GM19351 (cell line): ENCODE data around the gene XAGE1A.
"Not testable (repeated sequence)": the region's sequence is repeated elsewhere in the genome, so short reads cannot be mapped to it uniquely, and the experiment has no call there.

ENCODE experiments used
- ATAC-seq: cut with Tn5 transposase; IDR thresholded peaks from one replicate; pipeline ENCODE4 v1.9.1; 2021; ENCODE audit warnings: mild to moderate bottlenecking, moderate library complexity; ENCODE audit not compliant: unreplicated experiment

XAGE1A gene, protein sequence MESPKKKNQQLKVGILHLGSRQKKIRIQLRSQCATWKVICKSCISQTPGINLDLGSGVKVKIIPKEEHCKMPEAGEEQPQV

DNA sequence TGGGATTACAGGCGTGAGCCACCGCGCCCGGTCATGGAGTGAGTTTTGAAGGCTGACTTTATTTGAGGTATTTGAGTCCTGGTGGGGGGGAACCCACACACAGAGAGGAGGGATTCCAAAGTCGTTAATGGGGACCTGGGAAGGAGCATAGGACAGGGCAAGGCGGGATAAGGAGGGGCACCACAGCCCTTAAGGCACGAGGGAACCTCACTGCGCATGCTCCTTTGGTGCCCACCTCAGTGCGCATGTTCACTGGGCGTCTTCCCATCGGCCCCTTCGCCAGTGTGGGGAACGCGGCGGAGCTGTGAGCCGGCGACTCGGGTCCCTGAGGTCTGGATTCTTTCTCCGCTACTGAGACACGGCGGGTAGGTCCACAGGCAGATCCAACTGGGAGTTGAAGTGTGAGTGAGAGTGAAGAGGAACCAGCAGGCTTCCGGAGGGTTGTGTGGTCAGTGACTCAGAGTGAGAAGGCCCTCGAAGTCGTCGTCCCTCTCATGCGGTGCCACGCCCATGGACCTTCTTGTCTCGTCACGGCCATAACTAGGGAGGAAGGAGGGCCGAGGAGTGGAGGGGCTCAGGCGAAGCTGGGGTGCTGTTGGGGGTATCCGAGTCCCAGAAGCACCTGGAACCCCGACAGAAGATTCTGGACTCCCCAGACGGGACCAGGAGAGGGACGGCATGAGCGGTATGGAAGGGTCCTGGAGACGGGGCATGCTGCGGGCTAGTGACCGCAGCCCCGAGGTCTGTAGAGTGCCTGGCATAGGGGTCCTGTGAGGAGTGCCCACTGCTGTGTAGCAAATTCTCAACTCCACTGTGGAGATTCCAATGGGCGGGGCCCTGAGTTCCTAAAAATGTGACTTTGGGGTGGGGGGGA is at the start of gene XAGE1A:
Gene XAGE1A (plus strand): TSS at position 264 of the 874 bp plus-strand sequence. CDS start 1,554 bp downstream, outside the sequence.
- ATAC-seq, result not testable (repeated sequence)

DNA sequence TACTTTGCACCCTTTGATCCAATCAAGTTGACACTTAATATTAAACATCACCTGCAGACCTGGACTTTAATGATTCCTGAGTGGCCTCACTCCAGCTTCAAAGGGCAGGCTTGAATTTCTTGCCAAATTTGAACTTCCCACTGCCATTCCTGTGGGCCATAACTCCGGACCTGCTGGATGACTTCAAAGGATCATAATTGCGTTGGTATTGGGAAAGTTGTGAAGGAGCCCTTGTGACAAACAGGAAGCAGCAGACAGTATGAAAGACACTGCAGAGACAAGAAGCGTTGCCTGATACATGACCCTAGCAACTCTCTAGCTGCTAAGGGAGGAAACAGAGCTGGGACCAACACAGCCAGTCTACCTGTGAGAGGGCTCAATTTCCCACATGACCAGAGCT is 43.6 kb upstream of the XAGE1A start:
- not testable (repeated sequence) for ATAC-seq

DNA sequence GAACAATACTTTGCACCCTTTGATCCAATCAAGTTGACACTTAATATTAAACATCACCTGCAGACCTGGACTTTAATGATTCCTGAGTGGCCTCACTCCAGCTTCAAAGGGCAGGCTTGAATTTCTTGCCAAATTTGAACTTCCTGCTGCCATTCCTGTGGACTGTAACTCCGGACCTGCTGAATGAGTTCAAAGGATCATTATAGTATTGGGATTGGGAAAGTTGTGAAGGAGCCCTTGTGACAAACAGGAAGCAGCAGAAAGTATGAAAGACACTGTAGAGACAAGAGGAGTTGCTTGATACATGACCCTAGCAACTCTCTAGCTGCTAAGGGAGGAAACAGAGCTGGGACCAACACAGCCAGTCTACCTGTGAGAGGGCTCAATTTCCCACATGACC is 24.3 kb upstream of the XAGE1A start:
- not testable (repeated sequence) for ATAC-seq

DNA sequence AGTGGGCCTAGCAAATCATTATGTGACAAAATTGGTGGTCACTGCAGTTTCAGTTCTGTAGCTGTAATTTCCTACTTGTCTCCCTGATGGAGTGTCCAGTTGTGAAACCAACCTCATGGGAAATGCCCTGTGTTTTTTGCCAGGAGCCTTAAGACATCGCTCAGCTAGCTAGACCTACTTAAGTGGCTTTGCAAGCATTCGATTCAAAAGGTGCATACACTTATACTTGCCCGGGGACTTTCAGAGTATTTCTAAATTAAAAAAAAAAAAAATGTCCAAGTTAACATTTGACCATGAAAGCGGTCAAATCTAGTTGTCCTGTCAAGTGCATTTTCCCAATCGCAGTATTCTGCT is 788 bp downstream of the XAGE1A start:
- ATAC-seq, result not testable (repeated sequence)

DNA sequence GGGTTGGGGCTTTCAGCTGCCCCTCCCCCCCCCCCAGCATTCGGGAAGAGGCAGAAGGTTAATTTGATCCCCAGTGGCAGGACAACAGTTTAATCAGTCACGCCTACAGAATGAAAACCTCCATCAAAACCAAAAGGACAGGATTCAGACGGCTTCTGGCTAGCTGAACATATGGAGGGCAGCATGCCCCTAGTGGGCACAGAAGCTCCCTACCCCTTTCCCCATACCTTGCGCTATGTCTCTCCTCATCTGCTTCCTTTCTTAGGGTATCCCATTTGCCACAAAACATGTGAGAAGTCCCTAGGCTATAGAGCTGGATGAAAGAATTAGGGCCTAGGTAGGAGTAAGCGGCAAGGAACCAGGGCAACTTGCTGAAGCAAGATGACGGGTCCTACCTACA is 5.8 kb downstream of the XAGE1A start:
- not testable (repeated sequence) for ATAC-seq

DNA sequence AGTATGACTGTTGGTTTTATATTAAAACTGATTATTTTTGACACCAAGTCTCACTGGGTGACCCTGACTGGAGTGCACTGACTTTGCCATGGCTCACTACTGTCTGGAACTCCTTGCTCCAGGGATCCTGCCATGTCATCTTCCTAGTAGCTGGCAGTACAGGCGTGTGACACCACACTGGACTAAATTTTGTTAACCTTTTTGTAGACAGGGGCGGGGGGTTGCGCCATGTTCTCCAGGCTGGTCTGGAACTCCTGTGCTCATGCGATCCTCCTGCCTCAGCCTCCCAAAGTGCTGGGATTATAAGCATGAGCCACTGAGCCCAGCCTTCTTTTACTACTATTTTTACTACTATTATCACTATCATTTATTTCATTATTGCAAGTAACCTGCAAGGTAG is 8.9 kb downstream of the XAGE1A start:
- no peak for ATAC-seq

DNA sequence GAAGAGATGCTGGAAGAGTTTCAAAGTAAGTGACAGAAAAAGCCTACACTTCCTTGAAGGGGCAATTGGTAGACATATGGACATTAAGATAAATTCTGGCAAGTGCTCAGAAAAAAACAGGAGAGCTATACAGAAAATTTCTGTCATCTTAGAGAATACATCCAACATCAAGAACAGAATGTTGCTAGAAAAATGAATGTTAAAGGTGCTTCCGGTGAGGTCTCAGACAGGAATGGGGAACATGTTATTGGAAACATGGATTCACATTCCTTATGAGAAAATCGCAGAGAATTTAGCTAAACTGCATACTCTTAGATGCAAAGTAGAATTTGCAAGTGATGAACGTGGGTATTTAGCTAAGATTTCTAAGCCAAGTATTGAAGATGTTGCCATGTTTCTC is 11.7 kb downstream of the XAGE1A start:
- no peak for ATAC-seq

DNA sequence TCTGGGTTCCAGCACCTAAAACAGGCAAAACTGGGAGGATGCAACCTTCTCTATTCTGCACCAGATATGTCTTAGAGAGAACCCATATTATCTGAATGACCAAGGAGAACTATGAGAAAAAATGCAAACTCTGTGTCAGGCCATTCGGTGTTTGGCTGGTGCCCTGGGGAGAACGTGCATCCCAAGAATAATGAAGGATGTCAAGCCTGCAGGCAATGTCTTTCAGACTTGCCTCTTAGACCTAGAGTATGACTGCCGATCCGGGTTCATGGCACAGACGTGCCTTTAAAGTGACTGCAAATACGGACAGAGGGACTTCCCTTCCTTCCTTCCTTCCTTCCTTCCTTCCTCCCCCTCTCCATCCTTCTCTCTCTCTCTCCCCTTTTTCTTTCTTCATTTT is 14.3 kb downstream of the XAGE1A start:
- no peak for ATAC-seq

DNA sequence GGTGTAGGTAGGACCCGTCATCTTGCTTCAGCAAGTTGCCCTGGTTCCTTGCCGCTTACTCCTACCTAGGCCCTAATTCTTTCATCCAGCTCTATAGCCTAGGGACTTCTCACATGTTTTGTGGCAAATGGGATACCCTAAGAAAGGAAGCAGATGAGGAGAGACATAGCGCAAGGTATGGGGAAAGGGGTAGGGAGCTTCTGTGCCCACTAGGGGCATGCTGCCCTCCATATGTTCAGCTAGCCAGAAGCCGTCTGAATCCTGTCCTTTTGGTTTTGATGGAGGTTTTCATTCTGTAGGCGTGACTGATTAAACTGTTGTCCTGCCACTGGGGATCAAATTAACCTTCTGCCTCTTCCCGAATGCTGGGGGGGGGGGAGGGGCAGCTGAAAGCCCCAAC is 15.5 kb downstream of the XAGE1A start:
- not testable (repeated sequence) for ATAC-seq

DNA sequence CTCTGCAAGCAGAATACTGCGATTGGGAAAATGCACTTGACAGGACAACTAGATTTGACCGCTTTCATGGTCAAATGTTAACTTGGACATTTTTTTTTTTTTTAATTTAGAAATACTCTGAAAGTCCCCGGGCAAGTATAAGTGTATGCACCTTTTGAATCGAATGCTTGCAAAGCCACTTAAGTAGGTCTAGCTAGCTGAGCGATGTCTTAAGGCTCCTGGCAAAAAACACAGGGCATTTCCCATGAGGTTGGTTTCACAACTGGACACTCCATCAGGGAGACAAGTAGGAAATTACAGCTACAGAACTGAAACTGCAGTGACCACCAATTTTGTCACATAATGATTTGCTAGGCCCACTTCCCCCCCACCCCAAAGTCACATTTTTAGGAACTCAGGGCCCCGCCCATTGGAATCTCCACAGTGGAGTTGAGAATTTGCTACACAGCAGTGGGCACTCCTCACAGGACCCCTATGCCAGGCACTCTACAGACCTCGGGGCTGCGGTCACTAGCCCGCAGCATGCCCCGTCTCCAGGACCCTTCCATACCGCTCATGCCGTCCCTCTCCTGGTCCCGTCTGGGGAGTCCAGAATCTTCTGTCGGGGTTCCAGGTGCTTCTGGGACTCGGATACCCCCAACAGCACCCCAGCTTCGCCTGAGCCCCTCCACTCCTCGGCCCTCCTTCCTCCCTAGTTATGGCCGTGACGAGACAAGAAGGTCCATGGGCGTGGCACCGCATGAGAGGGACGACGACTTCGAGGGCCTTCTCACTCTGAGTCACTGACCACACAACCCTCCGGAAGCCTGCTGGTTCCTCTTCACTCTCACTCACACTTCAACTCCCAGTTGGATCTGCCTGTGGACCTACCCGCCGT is 20.7 kb downstream of the XAGE1A start:
- not testable (repeated sequence) for ATAC-seq

DNA sequence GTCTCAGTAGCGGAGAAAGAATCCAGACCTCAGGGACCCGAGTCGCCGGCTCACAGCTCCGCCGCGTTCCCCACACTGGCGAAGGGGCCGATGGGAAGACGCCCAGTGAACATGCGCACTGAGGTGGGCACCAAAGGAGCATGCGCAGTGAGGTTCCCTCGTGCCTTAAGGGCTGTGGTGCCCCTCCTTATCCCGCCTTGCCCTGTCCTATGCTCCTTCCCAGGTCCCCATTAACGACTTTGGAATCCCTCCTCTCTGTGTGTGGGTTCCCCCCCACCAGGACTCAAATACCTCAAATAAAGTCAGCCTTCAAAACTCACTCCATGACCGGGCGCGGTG is 21.3 kb downstream of the XAGE1A start, which contains the start of gene XAGE1B:
Gene XAGE1B (minus strand): TSS at position 77 of the 339 bp plus-strand sequence. CDS start 1,536 bp downstream, outside the sequence.
- not testable (repeated sequence) for ATAC-seq

DNA sequence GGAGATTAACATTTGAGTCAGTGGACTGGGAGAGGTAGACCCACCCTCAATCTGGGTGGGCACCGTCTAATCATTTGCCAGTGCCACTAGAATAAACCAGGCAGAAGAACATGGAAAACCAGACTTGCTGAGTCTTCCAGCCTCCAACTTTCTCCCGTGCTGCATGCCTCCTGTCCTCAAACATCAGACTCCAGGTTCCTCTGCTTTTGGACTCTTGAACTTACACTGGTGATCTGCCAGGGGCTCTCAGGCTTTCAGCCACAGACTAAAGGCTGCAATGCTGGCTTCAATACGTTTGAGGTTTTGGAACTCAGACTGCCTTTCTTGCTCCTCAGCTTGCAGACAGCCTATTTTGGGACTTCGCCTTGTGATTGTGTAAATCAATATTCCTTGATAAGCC is 45.4 kb downstream of the XAGE1A start:
- ATAC-seq, result not testable (repeated sequence)

DNA sequence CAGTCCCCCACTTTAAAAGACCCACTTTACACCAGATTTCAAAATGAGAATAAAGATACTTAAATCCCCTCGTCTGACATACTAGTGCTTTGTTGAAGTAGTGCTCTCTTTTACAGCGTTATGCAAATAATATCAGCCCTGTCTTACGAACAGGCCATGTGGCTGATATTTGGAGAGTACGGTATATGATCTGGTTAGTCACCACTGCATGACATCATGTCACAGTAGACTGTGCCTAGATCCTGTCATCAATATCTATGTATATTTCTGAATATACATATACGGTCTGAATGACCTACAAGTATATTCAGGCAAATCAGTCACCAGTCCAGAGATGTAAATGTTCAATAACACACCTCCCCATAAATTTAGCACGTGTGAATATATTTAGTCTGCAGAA is 46.7 kb downstream of the XAGE1A start:
- ATAC-seq, result no peak

DNA sequence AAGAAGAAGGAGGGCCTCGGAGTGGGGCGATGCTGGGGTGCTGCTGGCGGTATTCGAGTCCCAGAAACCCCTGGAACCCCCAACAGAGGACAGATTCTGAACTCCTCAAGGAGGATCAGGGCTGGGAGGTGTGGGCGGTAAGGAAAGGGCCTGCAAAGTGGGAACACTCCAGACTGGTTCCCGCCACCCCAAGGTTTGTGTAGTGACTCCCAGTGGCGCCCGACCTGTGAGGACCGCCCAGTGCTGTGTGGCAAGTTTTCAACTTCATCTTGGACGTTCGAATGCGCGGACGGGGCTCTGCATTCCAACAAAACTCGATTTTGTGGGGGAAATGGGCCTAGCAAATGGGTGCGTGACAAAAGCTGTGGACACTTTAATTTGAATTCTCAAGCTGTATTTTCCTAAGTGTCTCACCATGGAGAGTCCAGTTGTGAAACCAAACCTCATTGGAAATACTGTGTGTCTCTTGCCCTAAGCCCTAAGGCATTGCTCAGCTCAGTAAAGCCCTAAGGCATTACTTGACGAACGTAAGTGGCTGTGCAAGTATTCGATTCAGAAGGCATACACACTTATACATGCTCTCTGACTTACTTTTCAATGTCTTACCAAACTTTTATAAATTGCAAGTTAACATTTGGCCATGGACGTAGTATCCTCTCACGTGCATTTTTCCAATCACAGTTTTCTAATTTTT is 48.7 kb downstream of the XAGE1A start:
- no peak for ATAC-seq

DNA sequence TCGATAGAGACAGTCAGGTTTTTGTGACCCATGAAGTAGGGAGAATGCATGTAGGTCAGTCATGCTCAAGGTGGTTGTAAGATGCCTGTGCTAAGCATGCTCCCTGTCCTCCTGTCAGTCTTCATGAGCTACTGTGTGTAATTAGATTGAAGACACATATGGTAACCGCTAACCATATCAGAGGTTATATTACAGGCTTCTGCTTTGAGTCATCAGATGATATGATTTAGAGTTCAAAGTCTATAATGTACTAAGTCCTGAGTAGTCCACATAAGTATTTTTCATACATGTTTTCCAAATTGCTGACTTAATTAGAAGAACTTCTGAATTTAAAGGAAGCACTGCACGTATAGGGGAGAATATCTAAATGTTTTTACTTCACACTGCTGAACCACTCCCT is 53.2 kb downstream of the XAGE1A start:
- not testable (repeated sequence) for ATAC-seq
